ENCODE data around the gene NCAPD3. TPM values are rescaled to one million over a fixed set of nuclear protein-coding genes. Genes with fewer than 3 reads are reported as not detected.

Gene NCAPD3
- total RNA-seq, 1 donor from 2014 or later, result 4.2 TPM

GRCh38 chr11:134264966-134265764 lies 41.4 kb upstream of the NCAPD3 start:
- DNase-seq (ENCODE audit: low read depth), result no peak
- Histone ChIP-seq H3K4me3 (ENCODE audit: low read depth, low read length) (no peak overlapping the region), H3K27me3 (ENCODE audit: control insufficient read depth, insufficient read depth, low read length) (no peaks in the 10 kb centered on the region), H3K36me3 (ENCODE audit: control insufficient read depth, insufficient read depth, low read length) (peaks cover 9% of the 10 kb centered on the region)
- peak; percentile 13 for FAIRE-seq
- TF ChIP-seq CTCF (IDR thresholded peaks at IDR 0.05; ENCODE audit: insufficient read depth, low read length, severe bottlenecking), result no peak

GRCh38 chr11:134261626-134262488 lies 38.1 kb upstream of the NCAPD3 start:
- Histone ChIP-seq H3K4me3 (ENCODE audit: low read depth, low read length) (no peak overlapping the region), H3K36me3 (ENCODE audit: control insufficient read depth, insufficient read depth, low read length) (peaks cover 16% of the 10 kb centered on the region), H3K27me3 (ENCODE audit: control insufficient read depth, insufficient read depth, low read length) (no peaks in the 10 kb centered on the region)
- peak; percentile 83 for TF ChIP-seq CTCF (IDR thresholded peaks at IDR 0.05; ENCODE audit: insufficient read depth, low read length, severe bottlenecking)
- peak; percentile 32 for DNase-seq (ENCODE audit: low read depth)
- no peak for FAIRE-seq

GRCh38 chr11:134260983-134261382 lies 37.2 kb upstream of the NCAPD3 start:
- Histone ChIP-seq H3K36me3 (ENCODE audit: control insufficient read depth, insufficient read depth, low read length) (peaks cover 19% of the 10 kb centered on the region), H3K27me3 (ENCODE audit: control insufficient read depth, insufficient read depth, low read length) (no peaks in the 10 kb centered on the region), H3K4me3 (ENCODE audit: low read depth, low read length) (no peak overlapping the region)
- DNase-seq (ENCODE audit: low read depth), result no peak
- no peak for TF ChIP-seq CTCF (IDR thresholded peaks at IDR 0.05; ENCODE audit: insufficient read depth, low read length, severe bottlenecking)
- FAIRE-seq, result no peak

- DNase-seq (ENCODE audit: low read depth) (no peak), FAIRE-seq (no peak)
- H3K4me3 ChIP-seq (ENCODE audit: low read depth, low read length), result no peak overlapping the region
- no peak for TF ChIP-seq CTCF (IDR thresholded peaks at IDR 0.05; ENCODE audit: insufficient read depth, low read length, severe bottlenecking)
- no peaks in the 10 kb centered on the region for H3K27me3 ChIP-seq (ENCODE audit: control insufficient read depth, insufficient read depth, low read length)
- peaks cover 19% of the 10 kb centered on the region for H3K36me3 ChIP-seq (ENCODE audit: control insufficient read depth, insufficient read depth, low read length)
Observed at GRCh38 chr11:134260503-134260902, 36.7 kb upstream of the NCAPD3 start.

GRCh38 chr11:134258577-134258976 lies 34.8 kb upstream of the NCAPD3 start:
- DNase-seq (ENCODE audit: low read depth), result no peak
- no peaks in the 10 kb centered on the region for H3K27me3 ChIP-seq (ENCODE audit: control insufficient read depth, insufficient read depth, low read length)
- no peak for TF ChIP-seq CTCF (IDR thresholded peaks at IDR 0.05; ENCODE audit: insufficient read depth, low read length, severe bottlenecking)
- no peak for FAIRE-seq
- H3K4me3 ChIP-seq (ENCODE audit: low read depth, low read length), result no peak overlapping the region
- peaks cover 19% of the 10 kb centered on the region for H3K36me3 ChIP-seq (ENCODE audit: control insufficient read depth, insufficient read depth, low read length)

Measured in bronchial epithelial cell (primary cell).